HG03354 (cell line): ENCODE measurements around the gene SYNE1.

Experiments
- ATAC-seq: cut with Tn5 transposase; IDR thresholded peaks from one replicate; pipeline ENCODE4 v1.9.1; 2021; ENCODE audit warnings: mild to moderate bottlenecking; ENCODE audit not compliant: unreplicated experiment, poor library complexity, severe bottlenecking

The SYNE1 gene

DNA sequence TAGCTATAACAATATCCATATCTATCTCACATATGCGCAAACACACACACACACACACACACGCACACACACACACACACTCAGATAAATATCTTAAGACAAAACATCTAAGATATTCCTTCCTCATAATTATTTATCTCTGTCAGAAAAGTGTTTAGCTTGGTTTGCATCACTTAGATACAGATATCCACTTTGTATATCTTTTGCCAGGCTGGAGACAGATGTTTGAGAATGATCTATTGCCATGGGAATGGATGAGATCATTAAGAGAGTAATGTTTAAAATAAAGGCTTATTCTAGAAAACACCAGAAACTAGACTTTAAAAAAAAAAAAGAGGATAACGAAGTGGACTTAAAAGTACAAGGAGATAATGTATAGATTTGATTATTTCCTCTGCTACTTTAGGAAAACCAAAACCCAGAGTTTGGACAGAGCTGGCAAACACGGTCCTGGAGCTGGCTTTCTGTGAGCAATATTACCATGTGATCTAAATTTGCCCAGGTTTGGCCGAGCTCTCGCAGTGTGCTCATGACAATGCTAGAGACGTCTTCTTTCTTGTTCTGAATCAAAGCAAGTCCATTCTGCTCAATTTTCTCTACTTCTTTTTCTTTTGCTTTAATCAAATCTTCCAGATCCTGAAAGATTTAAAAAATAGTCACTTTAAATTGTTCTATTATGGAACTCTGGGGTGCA, 411.8 kb downstream of the SYNE1 start:
- ATAC-seq: no peak

DNA sequence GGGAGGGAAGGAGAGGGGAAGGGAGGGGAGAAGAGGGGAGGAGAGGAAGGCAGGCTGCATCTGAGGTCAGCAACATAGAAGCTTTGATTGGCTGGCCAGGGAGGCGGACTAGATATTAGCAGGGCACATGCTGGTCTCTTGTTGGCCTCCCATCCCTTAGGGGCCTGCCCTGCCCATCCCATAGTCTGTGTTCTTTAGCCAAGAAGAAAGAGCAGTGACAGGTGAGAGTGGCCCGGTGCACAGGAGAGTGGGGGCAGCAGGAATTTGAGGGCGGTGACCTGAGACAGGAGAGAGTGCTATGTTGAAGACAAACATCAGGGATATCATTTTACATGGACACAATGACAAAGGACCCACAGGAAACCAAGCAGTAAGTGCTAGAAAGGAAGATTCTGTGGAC, 413.5 kb downstream of the SYNE1 start:
- ATAC-seq: no peak

DNA sequence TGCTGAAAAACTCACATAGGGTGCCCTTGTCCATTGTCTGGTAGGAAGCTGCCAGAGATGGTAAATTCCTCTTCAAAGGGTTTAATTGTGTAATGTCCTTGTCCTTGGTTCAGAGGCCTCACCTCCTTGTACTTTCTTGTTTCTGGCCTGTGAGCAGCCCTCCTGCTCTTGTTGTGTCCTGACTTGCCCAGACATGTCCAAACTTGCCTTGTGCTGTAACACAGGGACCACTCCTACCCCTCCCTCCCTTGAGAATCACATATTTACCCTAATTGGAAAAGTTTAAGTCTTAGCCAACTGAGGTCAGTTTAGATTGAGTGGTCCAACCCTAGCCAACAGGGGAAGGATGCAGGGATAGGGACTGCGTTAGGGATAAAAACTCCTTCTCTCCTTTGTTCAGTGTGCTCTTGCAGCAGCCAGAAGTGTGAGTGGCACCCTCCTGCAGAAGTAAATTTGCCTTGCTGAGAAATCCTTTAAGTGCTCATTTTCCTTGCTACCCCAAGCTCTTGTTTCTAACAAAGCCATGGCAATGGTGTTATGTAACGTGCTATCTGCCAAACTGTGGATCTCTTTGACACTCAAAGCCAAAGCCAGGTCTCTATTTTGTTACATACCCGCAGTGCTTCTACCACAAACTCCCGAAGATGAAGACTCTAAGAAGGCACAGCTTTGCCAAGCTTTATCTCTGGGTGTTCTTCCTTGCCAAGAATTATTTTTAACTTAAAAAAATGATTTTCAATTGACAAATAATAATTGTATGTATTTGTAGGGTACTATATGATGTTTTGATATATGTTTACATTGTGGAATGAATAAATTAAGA, 415.1 kb downstream of the SYNE1 start:
- no peak for ATAC-seq

DNA sequence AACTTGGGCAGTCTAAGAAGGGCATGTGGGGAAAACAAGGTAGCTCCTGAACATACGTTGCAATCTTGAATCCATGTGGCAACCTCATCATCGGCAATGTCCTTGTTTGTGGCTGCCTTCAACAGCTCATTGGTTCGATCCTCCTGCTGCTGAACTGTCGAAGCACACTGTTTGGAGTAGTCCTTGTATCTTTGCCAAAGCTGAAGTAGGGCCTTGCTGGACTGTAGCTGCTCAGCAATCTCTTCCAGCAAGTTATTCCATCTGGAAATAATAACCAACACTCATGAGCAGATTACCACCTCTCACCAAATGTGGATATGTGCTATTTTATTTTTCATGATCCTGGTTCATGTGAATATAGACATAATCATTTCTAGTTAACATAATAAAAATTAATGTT, 416.4 kb downstream of the SYNE1 start:
- ATAC-seq: no peak

DNA sequence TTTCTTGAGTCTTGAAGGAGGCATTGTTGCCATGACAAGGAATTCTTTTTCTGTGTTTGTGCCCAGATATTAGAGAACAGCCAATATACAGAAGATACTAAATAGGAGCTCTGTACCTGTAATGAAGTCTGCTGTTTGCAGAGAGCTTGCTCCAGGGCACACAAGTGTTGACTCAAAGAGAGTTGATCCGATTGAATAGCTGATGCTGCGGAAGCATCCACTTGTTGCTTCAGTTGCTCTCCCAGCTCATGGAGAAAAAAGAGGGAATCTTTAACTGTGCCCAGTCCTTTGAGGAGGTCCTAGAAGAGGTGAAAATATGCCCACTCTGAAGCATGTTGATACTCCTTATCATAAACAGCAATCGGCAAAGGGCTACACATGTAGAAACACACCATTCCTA, 418.3 kb downstream of the SYNE1 start:
- ATAC-seq: no peak

DNA sequence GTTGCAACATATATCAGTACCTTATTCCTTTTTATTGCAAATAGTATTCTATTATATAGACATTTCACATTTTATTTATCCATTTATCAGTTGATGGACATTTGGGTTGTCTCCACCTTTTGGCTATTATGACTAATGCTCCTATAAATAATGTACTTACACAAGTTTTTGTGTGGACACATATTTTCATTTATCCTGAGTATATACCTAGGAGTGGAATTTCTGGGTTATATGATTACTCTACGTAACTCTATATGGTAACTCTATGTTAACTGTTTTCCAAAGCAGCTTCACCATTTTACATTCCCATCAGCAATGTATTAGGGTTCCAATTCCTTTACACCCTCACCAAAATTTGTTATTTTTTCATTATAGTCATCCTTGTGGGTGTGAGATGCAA, 424.7 kb downstream of the SYNE1 start:
- ATAC-seq: no peak

DNA sequence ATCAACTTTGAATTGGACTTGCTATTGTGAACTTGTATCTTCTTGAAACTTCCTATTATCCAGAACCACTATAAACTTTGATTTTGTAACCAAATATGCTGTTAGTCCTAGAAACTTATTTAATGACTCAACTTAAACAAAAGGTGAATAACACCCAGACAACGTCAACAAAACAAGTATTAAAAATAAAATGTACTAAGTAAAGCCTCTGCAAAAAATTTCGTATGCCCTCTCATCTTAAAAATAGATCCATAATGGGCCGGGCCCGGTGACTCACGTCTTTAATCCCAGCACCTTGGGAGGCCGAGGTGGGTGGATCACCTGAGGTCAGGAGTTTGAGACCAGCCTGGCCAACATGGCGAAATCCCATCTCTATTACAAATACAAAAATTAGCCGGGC, 428.0 kb downstream of the SYNE1 start:
- ATAC-seq: no peak

DNA sequence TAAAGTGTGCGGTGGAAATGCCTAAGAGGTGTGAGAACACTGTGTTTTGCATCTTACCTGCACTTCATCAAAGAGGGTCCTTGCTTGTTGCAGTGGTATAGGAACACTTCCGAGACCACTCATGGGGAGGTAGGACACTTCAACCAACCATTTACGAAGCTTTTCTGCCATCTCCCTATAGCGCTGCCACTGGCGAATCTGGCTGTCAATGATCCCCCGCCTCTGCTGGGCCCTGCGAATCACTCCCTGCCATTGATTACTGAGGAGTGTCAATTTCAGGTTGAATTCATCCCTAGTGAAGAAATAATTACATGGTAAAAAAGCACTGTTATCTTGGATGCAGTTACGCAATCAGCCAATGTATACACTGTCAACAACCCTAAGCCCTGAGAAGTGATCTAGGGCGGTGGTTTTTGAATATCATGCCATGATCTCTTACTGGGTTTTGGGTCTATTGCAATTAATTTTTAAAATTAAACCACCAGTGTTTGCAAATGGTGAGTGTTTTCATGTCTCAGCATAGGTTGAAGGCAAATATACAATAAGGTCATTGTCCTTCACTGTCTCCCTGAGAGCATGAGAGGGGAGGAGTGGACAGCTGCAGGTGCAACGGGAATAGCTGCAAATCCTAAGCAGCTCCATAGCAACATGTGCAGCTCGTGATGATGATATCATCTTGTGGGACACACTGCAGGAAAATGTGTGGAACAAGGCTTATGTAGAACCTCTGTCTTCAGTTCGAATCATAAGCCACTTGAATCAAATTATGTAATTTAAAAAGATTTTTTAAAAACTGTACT, 429.0 kb downstream of the SYNE1 start:
- ATAC-seq: no peak

DNA sequence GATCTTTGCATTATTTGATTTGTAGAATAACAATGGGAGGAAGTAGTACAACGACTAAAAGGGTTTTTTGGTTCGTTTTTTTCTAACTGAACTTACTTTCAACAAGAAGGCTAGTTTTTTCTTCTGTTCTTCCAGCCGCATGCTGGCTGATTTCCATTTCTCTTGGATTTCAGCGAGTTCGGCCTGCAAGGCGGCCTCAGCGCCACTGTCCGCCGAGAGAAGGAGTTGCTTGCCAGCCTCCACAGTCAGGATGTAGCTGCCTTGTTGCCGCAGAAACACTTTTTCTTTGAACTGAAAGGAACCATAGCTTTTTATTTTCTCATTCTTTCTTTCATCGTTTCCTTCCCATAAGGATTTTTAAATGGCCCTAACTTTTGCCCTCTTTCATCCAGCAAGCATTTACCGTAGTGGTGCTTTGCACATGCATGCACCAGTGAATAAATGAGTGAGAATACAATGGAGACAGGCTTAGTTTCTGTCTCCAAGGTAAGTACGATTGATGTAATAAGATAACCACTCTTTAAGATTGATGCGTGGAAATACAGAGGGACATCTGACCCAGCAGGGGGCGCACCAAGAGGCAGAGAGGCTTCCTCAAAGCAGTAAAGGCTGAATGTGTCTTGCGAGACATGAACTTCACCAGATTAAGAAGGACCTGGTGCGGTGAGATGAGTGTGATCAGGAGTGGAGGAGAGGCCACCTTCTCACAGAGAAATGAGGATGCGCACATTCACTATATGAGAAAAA, 430.9 kb downstream of the SYNE1 start:
- no peak for ATAC-seq

- ATAC-seq: no peak
Observed at GRCh38 chr6:152204591-152204990, 432.6 kb downstream of the SYNE1 start.

GRCh38 chr6:152201120-152201519, 436.0 kb downstream of the SYNE1 start:
- ATAC-seq: no peak

DNA sequence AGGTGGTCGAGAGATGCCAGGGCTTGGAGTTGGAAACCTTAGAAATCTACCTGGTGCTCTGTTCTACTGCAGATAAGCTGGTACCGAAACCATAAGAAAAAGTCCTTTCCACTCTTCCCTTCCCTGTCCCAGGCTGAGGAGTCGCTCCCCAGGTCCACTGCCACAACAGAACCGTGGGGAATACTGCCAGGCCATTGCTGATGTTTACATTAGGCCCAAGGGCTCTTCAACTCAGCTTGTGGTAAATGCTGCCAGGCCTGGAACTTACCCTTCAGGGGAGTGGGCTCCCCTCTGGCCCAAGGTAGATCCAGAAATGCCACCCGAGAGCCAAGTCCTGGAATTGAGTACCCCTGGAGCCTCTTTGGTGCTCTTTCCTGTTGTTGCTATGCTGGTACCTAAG, 441.3 kb downstream of the SYNE1 start:
- ATAC-seq: no peak

GRCh38 chr6:152189736-152190135, 447.4 kb downstream of the SYNE1 start:
- no peak for ATAC-seq

DNA sequence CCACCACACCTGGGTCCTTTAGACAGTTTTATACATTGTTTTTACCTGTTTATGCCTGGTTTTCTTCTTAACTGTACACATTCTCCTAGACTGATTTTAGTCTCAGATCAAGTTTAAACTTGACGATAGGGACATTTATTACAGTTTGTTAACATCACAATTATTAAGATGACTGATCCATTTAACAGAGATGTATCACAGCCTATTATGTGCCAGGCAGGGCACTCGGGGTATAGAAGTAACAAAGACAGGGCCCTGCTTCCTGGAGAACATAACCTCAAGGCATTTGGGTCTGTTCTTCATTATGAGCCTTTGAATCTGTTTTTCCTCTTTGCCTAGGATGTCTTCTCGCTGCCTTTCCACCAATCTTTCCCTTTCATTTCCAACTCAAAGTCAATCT, 449.2 kb downstream of the SYNE1 start:
- no peak for ATAC-seq

- no peak for ATAC-seq
Observed at GRCh38 chr6:152186840-152187239, 450.3 kb downstream of the SYNE1 start.

GRCh38 chr6:152184917-152185574, 452.1 kb downstream of the SYNE1 start:
- ATAC-seq: peak; percentile 82

DNA sequence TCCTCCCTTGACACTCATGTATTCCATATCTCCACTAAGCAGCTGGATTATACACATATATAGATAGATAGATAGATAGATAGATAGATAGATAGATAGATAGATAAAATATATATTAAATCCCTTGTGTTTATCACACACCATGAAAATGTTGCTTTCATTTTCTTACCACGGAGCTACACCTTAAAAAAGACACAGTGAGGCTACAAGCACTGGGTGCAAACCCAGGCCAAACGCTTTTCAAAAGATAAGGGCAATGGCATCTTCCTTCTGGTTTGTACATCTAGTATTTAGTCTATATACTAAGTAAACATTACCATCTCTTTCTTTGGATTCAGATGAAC, 452.6 kb downstream of the SYNE1 start:
- ATAC-seq: peak; percentile 56

DNA sequence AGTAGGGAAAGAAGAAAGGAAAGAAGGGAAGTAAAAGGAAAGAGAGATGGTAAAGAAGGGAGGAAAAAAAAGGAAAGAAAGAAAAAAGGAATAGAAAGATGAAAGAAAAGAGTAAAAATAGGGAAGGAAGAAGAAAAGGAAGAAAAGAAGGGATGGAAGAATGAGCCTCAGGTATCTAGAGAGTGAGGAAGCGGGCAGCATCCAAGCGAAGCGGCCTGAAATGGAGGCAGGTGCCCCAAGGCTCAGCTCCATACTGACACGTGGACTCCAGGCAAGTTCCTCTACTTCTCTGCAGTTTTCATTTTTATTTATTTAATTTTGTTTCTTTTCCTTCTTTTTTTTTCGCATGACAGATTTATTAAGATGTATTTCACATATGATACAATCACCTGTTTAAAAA, 456.6 kb downstream of the SYNE1 start:
- no peak for ATAC-seq

DNA sequence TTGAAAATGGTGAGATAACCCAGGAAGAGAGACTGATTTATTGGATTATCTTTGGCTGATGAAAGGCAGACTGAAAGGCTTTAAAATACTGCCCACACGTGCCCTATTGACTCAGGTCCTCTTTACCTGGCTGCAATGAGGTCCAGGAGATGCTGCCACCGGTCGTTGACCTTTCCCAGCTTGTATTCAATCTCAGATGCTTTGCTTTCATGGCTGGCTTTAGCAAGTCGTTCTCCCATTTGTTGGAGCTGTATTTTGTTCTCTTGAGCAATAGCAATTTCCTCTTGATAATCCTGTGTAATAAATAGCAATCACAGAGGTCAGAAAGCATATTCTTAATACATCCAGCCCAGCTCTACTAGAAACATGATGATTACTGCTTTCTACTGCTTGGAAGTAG, 460.9 kb downstream of the SYNE1 start:
- ATAC-seq: no peak

DNA sequence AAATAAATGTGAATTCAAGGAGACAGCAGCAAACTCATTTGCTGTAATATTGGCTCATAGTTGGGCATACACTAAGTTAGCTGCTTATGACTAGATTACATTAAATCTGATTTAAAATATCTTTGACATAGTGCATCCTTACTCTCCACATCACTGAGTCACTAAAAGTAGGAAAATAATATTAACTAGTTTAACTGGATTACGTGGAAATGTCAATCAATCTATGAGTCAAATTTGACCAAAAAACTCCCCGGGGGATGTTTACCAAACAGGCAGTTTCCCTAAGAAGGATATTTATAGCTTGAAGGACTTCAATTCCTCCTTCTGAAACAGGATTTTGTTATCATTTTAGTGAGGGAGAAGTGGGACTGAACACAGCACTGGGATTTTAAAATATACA, 463.2 kb downstream of the SYNE1 start:
- no peak for ATAC-seq
